Stomach (tissue), 9 donors: Measurements from ENCODE around the gene DLG2. TPM values are rescaled to one million over a fixed set of nuclear protein-coding genes. Genes with fewer than 3 reads are reported as not detected.
A peak's percentile ranks its signal among the peaks of the same experiment; 100 is the strongest.

Source experiments
- DNase-seq, 2 donors: peaks; one replicate each; pipeline versions ENCODE4 v3.0.0 to v3.0.0-alpha.2; 2013 to 2019
- H3K27ac ChIP-seq, 5 donors: fragments of 200-600 bp in 4 of 5; sonication (generic) in 4 of 5; one replicate each; pipeline ENCODE4 v1.5.1; 2013 to 2019; ENCODE audit warnings: mild to moderate bottlenecking in 1 of 5, moderate library complexity in 1 of 5
- H3K27me3 ChIP-seq, 3 donors: fragments of 200-600 bp; sonication (generic); one replicate each; pipeline ENCODE4 v1.5.1; 2017 to 2019; ENCODE audit warnings: mixed run types in 1 of 3
- H3K36me3 ChIP-seq, 4 donors: fragments of 200-600 bp; sonication (generic); 1 replicate in 3 of 4; 2 replicates in 1 of 4; pipeline ENCODE4 v1.5.1; 2016 to 2019
- H3K4me1 ChIP-seq, 4 donors: fragments of 200-600 bp; sonication (generic); one replicate each; pipeline ENCODE4 v1.5.1; 2016 to 2019
- H3K4me3 ChIP-seq, 4 donors: fragments of 200-600 bp; sonication (generic) in 3 of 4; one replicate each; pipeline ENCODE4 v1.5.1; 2016 to 2019; ENCODE audit warnings: mild to moderate bottlenecking in 1 of 4
- H3K9me3 ChIP-seq, 4 donors: fragments of 200-600 bp; sonication (generic); one replicate each; pipeline ENCODE4 v1.5.1; 2016 to 2019
- EP300 ChIP-seq: sonication (generic); formaldehyde crosslinking; IDR thresholded peaks from one replicate; pipeline ENCODE4 v1.6.1; 2017; ENCODE audit warnings: antibody characterized with exemption
- POLR2A ChIP-seq, 4 donors: fragments of 450-650 bp; IDR thresholded peaks; one replicate each; pipeline ENCODE4 v1.6.1; 2016; ENCODE audit warnings: antibody characterized with exemption in 4 of 4, control low read depth in 2 of 4, mild to moderate bottlenecking in 1 of 4, moderate library complexity in 1 of 4
- POLR2AphosphoS5 ChIP-seq, 3 donors: sonication (generic); formaldehyde crosslinking; IDR thresholded peaks; one replicate each; pipeline ENCODE4 v1.6.1; 2016; ENCODE audit warnings: antibody characterized with exemption in 3 of 3
- WGBS, 5 donors: extraction: QIAGEN DNeasy Blood & Tissue Kit in 3 of 5; methylation state at CpG; one replicate each; pipeline versions ENCODE4 v1.1.5 to v1.1.7; 2013 to 2018; 5-methylcytosine and 5-hydroxymethylcytosine counted together
- intact Hi-C: fragments of 100-400 bp; cut with DNase I; formaldehyde crosslinking; loops from one replicate; pipeline ENCODE4 v1.15.1; 2023; ENCODE audit warnings: low total_unique reads
- polyA plus RNA-seq, 3 donors: library from polyadenylated mRNA; stranded (reverse); fragments of 200-250 nt; gene quantifications; one replicate each; pipeline ENCODE4 v1.2.3, GENCODE V29; 2013
- total RNA-seq, 5 donors: library from RNA; depleted of rRNA; stranded (reverse); fragments of >200 nt; gene quantifications; one replicate each; pipeline versions ENCODE4 v1.1.0 to v1.2.3, GENCODE V29; 2014 to 2016
- TF ChIP-seq, protein P1 (sequence below), 7 experiments: fragments of 450-650 bp in 4 of 7; fragments of 200-600 bp in 3 of 7; sonication (generic) in 3 of 7; IDR thresholded peaks; one replicate each; pipeline ENCODE4 v1.5.1; 2016 to 2019; ENCODE audit warnings: antibody characterized with exemption in 7 of 7, control low read depth in 2 of 7, mild to moderate bottlenecking in 1 of 7
- donor health status: healthy with polysubstance abuse.
- donor health status: Bipolar disorder and iron deficiency.
- donor health status: healthy.

Gene DLG2
- total and polyA plus RNA-seq, 8 donors: 1.3 to 19.1 (median 3.5) TPM

DNA sequence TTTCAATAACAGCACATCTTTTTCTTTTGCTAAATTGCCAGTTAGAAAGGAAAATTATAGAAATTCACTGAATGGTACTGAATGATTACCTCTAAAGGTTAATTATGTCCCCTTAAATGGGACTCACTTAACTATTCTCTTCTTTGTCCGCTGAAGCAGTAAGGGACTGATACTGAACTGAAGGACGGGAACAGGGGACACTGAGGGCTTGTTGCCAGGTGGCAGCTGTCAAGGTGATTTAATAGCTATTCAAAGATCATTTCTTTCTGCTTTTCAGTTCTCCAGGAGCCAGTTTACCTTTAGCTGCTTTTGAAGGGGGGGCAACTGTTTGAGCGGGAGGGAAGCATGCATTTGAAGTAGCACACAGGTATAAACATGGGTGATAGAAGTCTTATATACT is 2015.5 kb downstream of the DLG2 start:
- 49 to 71% (median 57%) methylated on average over 3 of the region's 3 CpGs for WGBS, 5 donors
- no peak for TF ChIP-seq EP300
- no peak for TF ChIP-seq POLR2AphosphoS5 (IDR thresholded peaks at IDR 0.05)
- TF ChIP-seq, protein P1, sequence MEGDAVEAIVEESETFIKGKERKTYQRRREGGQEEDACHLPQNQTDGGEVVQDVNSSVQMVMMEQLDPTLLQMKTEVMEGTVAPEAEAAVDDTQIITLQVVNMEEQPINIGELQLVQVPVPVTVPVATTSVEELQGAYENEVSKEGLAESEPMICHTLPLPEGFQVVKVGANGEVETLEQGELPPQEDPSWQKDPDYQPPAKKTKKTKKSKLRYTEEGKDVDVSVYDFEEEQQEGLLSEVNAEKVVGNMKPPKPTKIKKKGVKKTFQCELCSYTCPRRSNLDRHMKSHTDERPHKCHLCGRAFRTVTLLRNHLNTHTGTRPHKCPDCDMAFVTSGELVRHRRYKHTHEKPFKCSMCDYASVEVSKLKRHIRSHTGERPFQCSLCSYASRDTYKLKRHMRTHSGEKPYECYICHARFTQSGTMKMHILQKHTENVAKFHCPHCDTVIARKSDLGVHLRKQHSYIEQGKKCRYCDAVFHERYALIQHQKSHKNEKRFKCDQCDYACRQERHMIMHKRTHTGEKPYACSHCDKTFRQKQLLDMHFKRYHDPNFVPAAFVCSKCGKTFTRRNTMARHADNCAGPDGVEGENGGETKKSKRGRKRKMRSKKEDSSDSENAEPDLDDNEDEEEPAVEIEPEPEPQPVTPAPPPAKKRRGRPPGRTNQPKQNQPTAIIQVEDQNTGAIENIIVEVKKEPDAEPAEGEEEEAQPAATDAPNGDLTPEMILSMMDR (IDR thresholded peaks at IDR 0.05): no peak
- no peak for TF ChIP-seq POLR2A (IDR thresholded peaks at IDR 0.05)
- H3K4me3 ChIP-seq: no peak overlapping the region
- no peaks in the 10 kb centered on the region for H3K4me1 ChIP-seq
- H3K9me3 ChIP-seq: no peaks in the 10 kb centered on the region
- H3K36me3 ChIP-seq: no peaks in the 10 kb centered on the region
- intact Hi-C loops: no loop called here
- DNase-seq: peak in 1 of 2 donors; percentile 12
- H3K27ac ChIP-seq: no peak overlapping the region
- no peaks in the 10 kb centered on the region for H3K27me3 ChIP-seq

DNA sequence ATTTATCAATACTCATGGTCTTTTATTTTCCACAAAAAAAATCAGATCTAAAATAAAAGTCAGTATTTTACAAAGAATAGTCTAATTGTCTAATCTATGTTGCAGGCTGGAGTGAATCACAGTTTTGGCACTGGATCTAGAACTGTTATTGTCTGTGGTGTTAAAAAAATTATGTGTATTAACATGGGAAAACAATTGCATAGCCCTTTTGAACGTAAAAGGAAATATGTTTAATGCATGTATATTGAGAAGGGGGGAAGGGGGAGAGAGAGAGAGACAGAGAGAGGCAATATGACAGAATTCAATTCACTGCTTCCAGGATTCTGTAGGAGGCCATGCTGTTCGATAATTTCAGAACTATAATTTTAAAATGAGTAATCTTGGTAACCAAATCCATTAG is 2016.1 kb downstream of the DLG2 start:
- intact Hi-C loops: no loop called here
- H3K27me3 ChIP-seq: no peaks in the 10 kb centered on the region
- no peaks in the 10 kb centered on the region for H3K4me1 ChIP-seq
- peak in 1 of 2 donors; percentile 14 for DNase-seq
- TF ChIP-seq POLR2A (IDR thresholded peaks at IDR 0.05): no peak
- TF ChIP-seq, protein P1 (IDR thresholded peaks at IDR 0.05): no peak
- TF ChIP-seq EP300: no peak
- H3K27ac ChIP-seq: no peak overlapping the region
- 43 to 56% (median 49%) methylated on average over 2 of the region's 2 CpGs for WGBS, 5 donors
- H3K9me3 ChIP-seq: no peaks in the 10 kb centered on the region
- no peak overlapping the region for H3K4me3 ChIP-seq
- no peaks in the 10 kb centered on the region for H3K36me3 ChIP-seq

- Histone ChIP-seq H3K4me3 (no peak overlapping the region), H3K9me3 (no peaks in the 10 kb centered on the region), H3K4me1 (no peaks in the 10 kb centered on the region), H3K27ac (no peak overlapping the region), H3K36me3 (no peaks in the 10 kb centered on the region), H3K27me3 (no peaks in the 10 kb centered on the region)
- no peak for TF ChIP-seq POLR2A (IDR thresholded peaks at IDR 0.05)
- no peak for TF ChIP-seq POLR2AphosphoS5 (IDR thresholded peaks at IDR 0.05)
- TF ChIP-seq, protein P1 (IDR thresholded peaks at IDR 0.05): no peak
- TF ChIP-seq EP300: no peak
- DNase-seq: no peak
- WGBS, 5 donors: 58 to 77% (median 68%) methylated on average over 2 of the region's 2 CpGs
- intact Hi-C loops: no loop called here
Observed at GRCh38 chr11:83609191-83609590, 2018.0 kb downstream of the DLG2 start.

- WGBS, 5 donors: 75 to 98% (median 94%) methylated on average over 1 of the region's 1 CpG
- H3K27me3 ChIP-seq: no peaks in the 10 kb centered on the region
- H3K27ac ChIP-seq: no peak overlapping the region
- H3K4me3 ChIP-seq: no peak overlapping the region
- no peaks in the 10 kb centered on the region for H3K9me3 ChIP-seq
- DNase-seq: no peak
- H3K36me3 ChIP-seq: no peaks in the 10 kb centered on the region
- no peaks in the 10 kb centered on the region for H3K4me1 ChIP-seq
- TF ChIP-seq, protein P1 (IDR thresholded peaks at IDR 0.05): no peak
- intact Hi-C loops: no loop called here
Observed at GRCh38 chr11:83608571-83608970, 2018.6 kb downstream of the DLG2 start.
